ENCODE data around the gene ELMO1. TPM values are rescaled to one million over a fixed set of nuclear protein-coding genes. Genes with fewer than 3 reads are reported as not detected.
A peak's percentile ranks its signal among the peaks of the same experiment; 100 is the strongest.

Gene ELMO1
- total and polyA plus RNA-seq, 4 donors: 10.1 to 183 (median 34.4) TPM

DNA sequence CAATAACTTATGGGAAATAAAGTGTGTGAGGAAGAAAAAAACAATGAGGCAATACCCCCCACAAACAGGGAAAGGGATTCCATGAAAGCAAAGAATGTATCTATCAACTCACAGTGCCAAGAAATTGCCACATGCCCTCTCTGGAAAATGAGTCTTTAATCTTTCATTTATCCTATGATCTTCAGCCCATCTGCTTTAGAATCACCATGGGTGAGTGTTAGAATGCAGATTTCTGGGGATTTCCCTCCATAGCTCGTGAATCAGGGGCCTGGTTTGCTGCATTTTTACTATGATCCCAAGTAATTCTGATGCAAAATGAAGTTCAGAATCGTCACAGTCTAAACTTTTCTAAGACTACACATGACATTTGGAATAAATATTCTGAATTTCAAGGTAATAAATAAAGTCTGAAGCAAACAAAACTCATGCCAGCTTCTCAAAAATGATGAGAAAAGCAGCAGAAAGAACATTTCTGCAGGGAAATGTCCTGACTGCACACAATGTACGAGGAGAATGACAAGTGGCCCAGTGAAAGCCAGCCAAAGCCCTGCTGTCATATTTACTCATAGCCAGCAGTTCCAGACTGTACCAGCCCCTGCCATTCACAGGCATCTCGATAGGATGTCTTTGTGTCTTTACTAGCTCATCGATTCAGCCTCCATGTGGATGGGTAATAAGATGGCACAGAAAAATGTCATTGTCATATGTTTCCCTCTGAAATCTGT is 167.1 kb downstream of the ELMO1 start:
- no peak overlapping the region for H3K9ac ChIP-seq (ENCODE audit: insufficient read depth in 1 of 2, low read length in 2 of 2)
- H3K9me3 ChIP-seq (ENCODE audit: control insufficient read depth in 4 of 4, insufficient read depth in 3 of 4, low read length in 3 of 4): no peaks in the 10 kb centered on the region
- H3K27ac ChIP-seq (ENCODE audit: low read depth in 1 of 2, low read length in 1 of 2): no peak overlapping the region
- peaks cover 0 to 3% (median 0%) of the 10 kb centered on the region in 4 donors for H3K36me3 ChIP-seq (ENCODE audit: control insufficient read depth in 4 of 4, insufficient read depth in 4 of 4, low read length in 4 of 4)
- TF ChIP-seq, protein P1, sequence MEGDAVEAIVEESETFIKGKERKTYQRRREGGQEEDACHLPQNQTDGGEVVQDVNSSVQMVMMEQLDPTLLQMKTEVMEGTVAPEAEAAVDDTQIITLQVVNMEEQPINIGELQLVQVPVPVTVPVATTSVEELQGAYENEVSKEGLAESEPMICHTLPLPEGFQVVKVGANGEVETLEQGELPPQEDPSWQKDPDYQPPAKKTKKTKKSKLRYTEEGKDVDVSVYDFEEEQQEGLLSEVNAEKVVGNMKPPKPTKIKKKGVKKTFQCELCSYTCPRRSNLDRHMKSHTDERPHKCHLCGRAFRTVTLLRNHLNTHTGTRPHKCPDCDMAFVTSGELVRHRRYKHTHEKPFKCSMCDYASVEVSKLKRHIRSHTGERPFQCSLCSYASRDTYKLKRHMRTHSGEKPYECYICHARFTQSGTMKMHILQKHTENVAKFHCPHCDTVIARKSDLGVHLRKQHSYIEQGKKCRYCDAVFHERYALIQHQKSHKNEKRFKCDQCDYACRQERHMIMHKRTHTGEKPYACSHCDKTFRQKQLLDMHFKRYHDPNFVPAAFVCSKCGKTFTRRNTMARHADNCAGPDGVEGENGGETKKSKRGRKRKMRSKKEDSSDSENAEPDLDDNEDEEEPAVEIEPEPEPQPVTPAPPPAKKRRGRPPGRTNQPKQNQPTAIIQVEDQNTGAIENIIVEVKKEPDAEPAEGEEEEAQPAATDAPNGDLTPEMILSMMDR (IDR thresholded peaks at IDR 0.05; ENCODE audit: control extremely low read depth, extremely low read depth): no peak
- peaks cover 10 to 50% (median 19%) of the 10 kb centered on the region in 5 donors for H3K4me1 ChIP-seq (ENCODE audit: control insufficient read depth in 5 of 5, insufficient read depth in 5 of 5, low read length in 5 of 5)
- DNase-seq (no peak), ATAC-seq (ENCODE audit: insufficient read depth, low FRiP score) (no peak)
- H3K4me3 ChIP-seq: no peak overlapping the region
- WGBS, 2 donors: 72 to 81% methylated on average over 5 of the region's 5 CpGs
- H3K27me3 ChIP-seq (ENCODE audit: control insufficient read depth in 3 of 3, insufficient read depth in 3 of 3, low read length in 2 of 3): no peaks in the 10 kb centered on the region

DNA sequence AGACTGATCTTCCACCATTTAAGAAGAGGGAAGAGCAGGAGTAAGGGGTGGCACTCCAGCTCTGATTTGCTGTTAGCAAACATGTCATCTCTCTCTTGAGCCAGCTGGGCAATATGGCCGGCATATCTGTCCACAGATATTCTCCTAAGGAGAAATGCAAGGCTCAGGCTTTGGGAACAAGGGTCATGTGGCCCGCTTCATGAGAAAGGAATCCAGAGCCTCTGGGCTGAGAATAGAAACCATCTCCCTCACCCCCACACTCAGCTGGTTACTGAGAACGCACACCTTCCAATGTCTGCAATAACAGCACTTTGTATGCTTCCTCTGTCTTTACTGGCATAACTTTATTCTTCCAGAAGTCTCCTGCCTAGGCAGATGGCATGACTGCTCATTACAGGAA is 171.2 kb downstream of the ELMO1 start:
- no peak for ATAC-seq (ENCODE audit: insufficient read depth, low FRiP score)
- no peak overlapping the region for H3K27ac ChIP-seq (ENCODE audit: low read depth in 1 of 2, low read length in 1 of 2)
- DNase-seq: no peak
- H3K9ac ChIP-seq (ENCODE audit: insufficient read depth in 1 of 2, low read length in 2 of 2): no peak overlapping the region
- 91 to 94% methylated on average over 3 of the region's 3 CpGs for WGBS, 2 donors
- H3K36me3 ChIP-seq (ENCODE audit: control insufficient read depth in 4 of 4, insufficient read depth in 4 of 4, low read length in 4 of 4): peaks cover 0 to 3% (median 0%) of the 10 kb centered on the region in 4 donors
- peaks cover 0 to 47% (median 0%) of the 10 kb centered on the region in 5 donors for H3K4me1 ChIP-seq (ENCODE audit: control insufficient read depth in 5 of 5, insufficient read depth in 5 of 5, low read length in 5 of 5)
- H3K4me3 ChIP-seq: no peak overlapping the region
- H3K27me3 ChIP-seq (ENCODE audit: control insufficient read depth in 3 of 3, insufficient read depth in 3 of 3, low read length in 2 of 3): no peaks in the 10 kb centered on the region
- H3K9me3 ChIP-seq (ENCODE audit: control insufficient read depth in 4 of 4, insufficient read depth in 3 of 4, low read length in 3 of 4): no peaks in the 10 kb centered on the region
- TF ChIP-seq, protein P1 (IDR thresholded peaks at IDR 0.05; ENCODE audit: control extremely low read depth, extremely low read depth): no peak

DNA sequence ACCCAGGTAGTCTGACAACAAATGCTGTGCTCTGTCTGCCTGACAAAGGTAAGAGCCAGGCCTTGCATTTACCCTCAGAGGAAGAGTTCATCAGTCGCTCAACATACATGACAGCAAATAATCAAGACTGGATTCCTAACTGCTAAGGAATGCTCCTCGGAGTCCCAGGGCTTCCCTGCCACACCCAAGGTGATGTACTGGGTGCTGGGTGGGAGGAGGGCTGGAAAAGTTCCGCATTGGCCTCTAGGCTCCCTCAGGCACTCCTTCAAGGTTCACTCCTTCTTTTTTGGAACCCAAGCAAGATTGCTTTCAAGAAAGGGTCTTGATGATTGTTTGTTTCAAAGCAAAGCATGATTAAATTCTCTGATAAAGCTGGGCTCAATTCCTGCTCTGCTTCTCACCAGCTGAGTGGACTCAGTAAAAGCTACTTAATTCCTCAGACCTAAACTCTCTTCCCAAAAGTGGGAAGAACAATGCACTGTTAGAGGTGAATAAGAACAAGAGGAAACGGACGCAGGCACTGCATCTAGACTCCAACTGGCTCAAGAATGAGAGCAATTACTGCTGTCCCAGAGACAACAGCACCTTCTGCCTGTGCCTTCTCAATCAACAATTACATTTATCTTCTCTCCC is 173.5 kb downstream of the ELMO1 start:
- DNase-seq (peak in 2 of 3 donors; percentile 68 to 77), ATAC-seq (ENCODE audit: insufficient read depth, low FRiP score) (no peak)
- peaks cover 0 to 34% (median 0%) of the 10 kb centered on the region in 5 donors for H3K4me1 ChIP-seq (ENCODE audit: control insufficient read depth in 5 of 5, insufficient read depth in 5 of 5, low read length in 5 of 5)
- no peak overlapping the region for H3K27ac ChIP-seq (ENCODE audit: low read depth in 1 of 2, low read length in 1 of 2)
- 72 to 84% methylated on average over 5 of the region's 5 CpGs for WGBS, 2 donors
- TF ChIP-seq, protein P1 (IDR thresholded peaks at IDR 0.05; ENCODE audit: control extremely low read depth, extremely low read depth): no peak
- H3K9me3 ChIP-seq (ENCODE audit: control insufficient read depth in 4 of 4, insufficient read depth in 3 of 4, low read length in 3 of 4): no peaks in the 10 kb centered on the region
- H3K9ac ChIP-seq (ENCODE audit: insufficient read depth in 1 of 2, low read length in 2 of 2): no peak overlapping the region
- no peak overlapping the region for H3K4me3 ChIP-seq
- H3K27me3 ChIP-seq (ENCODE audit: control insufficient read depth in 3 of 3, insufficient read depth in 3 of 3, low read length in 2 of 3): no peaks in the 10 kb centered on the region
- peaks cover 0 to 7% (median 3%) of the 10 kb centered on the region in 4 donors for H3K36me3 ChIP-seq (ENCODE audit: control insufficient read depth in 4 of 4, insufficient read depth in 4 of 4, low read length in 4 of 4)

Data from lung (tissue), 12 donors.